ENCODE results near the gene ZC3H7B.

ZC3H7B gene

DNA sequence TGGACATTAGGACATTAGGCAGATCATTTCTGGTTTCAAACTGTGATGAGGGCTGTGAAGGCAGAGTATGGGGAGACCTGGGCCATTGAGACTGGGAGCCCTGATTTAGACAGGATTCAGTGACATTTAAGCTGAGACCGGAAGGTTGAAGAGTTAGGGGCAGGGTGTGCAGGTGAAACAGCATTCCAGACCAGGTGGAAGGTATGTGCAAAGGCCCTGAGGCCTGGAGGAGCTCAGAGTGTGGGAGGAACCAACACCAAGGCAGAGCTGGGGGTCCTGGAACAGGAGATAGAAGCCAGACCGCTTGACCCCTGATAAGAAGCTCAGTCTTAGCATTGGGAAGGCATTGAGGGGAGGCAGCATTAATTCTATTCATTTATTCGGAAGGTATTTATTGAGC lies 32.5 kb downstream of the ZC3H7B start:
- no peak overlapping the region for H3K4me3 ChIP-seq (ENCODE audit: low read depth, low read length)
- TF ChIP-seq, protein P1, sequence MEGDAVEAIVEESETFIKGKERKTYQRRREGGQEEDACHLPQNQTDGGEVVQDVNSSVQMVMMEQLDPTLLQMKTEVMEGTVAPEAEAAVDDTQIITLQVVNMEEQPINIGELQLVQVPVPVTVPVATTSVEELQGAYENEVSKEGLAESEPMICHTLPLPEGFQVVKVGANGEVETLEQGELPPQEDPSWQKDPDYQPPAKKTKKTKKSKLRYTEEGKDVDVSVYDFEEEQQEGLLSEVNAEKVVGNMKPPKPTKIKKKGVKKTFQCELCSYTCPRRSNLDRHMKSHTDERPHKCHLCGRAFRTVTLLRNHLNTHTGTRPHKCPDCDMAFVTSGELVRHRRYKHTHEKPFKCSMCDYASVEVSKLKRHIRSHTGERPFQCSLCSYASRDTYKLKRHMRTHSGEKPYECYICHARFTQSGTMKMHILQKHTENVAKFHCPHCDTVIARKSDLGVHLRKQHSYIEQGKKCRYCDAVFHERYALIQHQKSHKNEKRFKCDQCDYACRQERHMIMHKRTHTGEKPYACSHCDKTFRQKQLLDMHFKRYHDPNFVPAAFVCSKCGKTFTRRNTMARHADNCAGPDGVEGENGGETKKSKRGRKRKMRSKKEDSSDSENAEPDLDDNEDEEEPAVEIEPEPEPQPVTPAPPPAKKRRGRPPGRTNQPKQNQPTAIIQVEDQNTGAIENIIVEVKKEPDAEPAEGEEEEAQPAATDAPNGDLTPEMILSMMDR (IDR thresholded peaks at IDR 0.05; ENCODE audit: low read depth, low read length): no peak

DNA sequence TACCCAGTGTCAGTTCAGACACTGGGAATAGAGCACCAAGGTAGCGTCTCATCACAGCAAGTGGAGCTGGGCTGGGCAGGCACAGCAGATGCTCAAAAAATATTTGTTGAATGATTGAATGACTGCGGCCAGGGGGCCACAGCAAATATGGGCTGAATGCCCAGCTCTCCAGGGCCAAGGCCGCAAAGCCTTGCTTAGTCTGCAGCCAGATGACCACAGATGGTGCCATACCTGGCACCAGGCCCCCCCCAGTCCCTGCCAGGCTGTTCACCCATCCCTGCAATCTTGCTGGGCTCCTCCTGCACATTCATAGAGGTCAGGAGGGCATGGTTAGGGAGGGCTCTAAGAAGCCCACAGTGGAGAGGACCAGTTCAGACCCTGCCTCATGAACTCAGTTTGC lies 32.9 kb downstream of the ZC3H7B start:
- TF ChIP-seq, protein P1 (IDR thresholded peaks at IDR 0.05; ENCODE audit: low read depth, low read length): no peak
- no peak overlapping the region for H3K4me3 ChIP-seq (ENCODE audit: low read depth, low read length)

GRCh38 chr22:41334951-41335635 lies 33.8 kb downstream of the ZC3H7B start:
- H3K4me3 ChIP-seq (ENCODE audit: low read depth, low read length): no peak overlapping the region
- TF ChIP-seq, protein P1 (IDR thresholded peaks at IDR 0.05; ENCODE audit: low read depth, low read length): no peak

- H3K4me3 ChIP-seq (ENCODE audit: low read depth, low read length): no peak overlapping the region
- TF ChIP-seq, protein P1 (IDR thresholded peaks at IDR 0.05; ENCODE audit: low read depth, low read length): no peak
These were observed 37.4 kb downstream of the ZC3H7B start for GRCh38 chr22:41338614-41339212.

DNA sequence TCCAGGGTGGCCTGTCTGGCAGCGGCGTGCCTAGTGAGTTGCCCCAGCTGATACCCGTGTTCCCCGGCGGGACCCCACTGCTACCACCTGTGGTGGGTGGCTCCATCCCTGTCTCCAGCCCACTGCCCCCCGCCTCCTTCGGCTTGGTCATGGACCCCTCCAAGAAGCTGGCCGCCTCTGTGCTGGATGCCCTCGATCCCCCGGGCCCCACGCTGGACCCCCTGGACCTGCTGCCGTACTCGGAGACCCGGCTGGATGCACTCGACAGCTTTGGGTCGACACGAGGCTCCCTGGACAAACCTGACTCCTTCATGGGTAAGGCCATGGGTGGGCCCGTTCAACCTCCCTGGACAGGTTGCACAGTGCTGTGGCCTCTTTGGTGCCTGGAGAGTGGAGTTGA lies 38.5 kb downstream of the ZC3H7B start:
- H3K4me3 ChIP-seq (ENCODE audit: low read depth, low read length): no peak overlapping the region
- TF ChIP-seq, protein P1 (IDR thresholded peaks at IDR 0.05; ENCODE audit: low read depth, low read length): no peak

- TF ChIP-seq, protein P1 (IDR thresholded peaks at IDR 0.05; ENCODE audit: low read depth, low read length): no peak
- H3K4me3 ChIP-seq (ENCODE audit: low read depth, low read length): no peak overlapping the region
These were observed 39.0 kb downstream of the ZC3H7B start for GRCh38 chr22:41340357-41340756.

- no peak overlapping the region for H3K4me3 ChIP-seq (ENCODE audit: low read depth, low read length)
- TF ChIP-seq, protein P1 (IDR thresholded peaks at IDR 0.05; ENCODE audit: low read depth, low read length): no peak
These were observed 39.7 kb downstream of the ZC3H7B start for GRCh38 chr22:41341012-41341411.

All from WI38 (cell line).